ENCODE data around the gene ALDOC.

DNA sequence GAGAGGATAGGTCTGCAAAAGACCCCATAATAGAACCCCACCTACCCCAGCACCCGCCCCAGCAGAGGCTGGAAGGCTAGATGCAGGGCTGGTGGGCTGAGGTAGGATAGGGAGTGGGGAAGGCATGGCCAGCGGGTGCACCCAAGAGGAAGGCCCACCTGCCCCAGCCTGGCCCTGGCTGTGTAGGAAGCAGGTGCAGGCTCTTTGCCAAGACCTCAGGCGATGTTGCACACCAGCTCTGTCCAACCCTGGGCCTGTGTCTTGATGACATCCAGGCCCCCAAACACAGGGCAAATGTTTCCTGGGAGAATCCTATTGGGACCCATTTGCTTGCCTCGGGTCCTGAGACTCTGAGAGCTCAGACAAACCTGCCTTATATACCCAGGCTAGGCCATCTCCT, 36.5 kb downstream of the ALDOC start:
- TF ChIP-seq POLR2A (IDR thresholded peaks at IDR 0.05; ENCODE audit: low read length) = no peak
- no peak for TF ChIP-seq GATA1 (IDR thresholded peaks at IDR 0.05; ENCODE audit: low read depth, low read length)

Measured in erythroblast (primary cell).